Germinal center (tissue), 1 donor: ENCODE results near the gene TENM3.

Experiments used
- DNase-seq: peaks from one replicate; pipeline ENCODE4 v3.0.0; 2012; ENCODE audit warnings: mixed read lengths, low spot score

Gene TENM3

DNA sequence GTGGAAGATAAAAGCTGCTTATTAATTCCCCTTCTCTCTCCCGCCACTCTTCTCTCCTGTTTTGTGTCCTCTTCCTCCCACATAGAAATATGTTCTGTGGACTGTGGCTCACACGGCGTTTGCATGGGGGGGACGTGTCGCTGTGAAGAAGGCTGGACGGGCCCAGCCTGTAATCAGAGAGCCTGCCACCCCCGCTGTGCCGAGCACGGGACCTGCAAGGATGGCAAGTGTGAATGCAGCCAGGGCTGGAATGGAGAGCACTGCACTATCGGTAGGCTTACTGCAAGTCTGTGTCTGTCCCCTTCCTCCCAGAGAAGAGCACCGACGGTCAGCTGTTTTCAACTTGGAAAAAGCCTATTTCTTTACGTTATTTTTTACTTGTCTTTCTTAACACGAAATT lies 444.9 kb downstream of the TENM3 start:
- DNase-seq = no peak

DNA sequence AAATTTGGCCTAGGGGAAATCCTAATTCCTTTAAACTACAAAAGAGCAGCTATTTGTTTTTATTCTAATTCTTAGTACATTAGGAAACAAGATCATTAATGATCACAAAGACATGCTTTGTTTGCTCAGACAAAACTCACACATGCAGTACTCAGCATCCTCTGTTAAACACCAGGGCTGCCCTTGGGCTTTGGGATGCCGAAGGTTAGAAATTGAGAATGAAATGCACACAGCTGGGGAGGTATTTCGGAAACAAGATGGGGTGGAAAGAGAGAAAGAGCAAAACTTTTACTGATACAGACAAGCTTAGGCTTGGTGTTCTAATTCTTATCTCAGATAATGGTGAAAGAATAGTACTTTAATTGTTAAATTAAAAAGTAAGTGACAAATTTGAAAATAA lies 451.3 kb downstream of the TENM3 start:
- DNase-seq = no peak

DNA sequence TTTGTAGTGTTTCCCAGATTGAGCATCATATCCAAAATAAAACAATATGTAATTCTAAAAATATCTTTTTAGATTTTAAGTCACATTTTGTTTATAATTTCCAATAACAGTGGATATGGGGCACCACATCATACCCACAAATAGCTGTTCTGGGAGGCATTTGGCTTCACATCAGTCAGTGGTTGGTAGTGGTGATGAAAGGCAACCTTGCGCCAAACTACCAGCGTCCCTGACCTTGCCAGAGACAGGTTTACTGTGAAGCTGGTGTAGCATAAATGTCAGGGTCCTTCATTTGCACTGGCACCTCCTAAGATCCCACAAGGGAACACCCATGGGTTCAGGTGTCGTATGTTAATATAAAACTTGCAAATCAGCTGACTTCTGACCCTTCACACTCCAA lies 451.8 kb downstream of the TENM3 start:
- DNase-seq = no peak

DNA sequence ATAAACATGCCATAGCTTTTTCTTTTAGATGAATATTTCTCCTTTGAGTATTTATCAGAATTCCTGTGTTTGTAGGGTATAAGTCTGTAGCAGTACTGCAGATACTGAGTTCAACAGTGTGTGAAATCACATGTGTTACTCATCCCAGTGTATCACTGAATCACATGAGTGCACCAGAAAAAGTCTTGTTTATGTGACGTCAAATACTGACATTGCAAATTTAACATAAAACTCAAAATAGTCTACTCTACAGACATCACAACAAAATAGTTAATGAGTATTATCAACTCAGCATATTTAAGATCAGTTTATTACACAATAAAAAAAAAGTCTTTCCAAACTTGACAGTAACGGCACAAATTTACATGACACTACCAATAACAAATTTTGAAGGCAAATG lies 452.6 kb downstream of the TENM3 start:
- no peak for DNase-seq

DNA sequence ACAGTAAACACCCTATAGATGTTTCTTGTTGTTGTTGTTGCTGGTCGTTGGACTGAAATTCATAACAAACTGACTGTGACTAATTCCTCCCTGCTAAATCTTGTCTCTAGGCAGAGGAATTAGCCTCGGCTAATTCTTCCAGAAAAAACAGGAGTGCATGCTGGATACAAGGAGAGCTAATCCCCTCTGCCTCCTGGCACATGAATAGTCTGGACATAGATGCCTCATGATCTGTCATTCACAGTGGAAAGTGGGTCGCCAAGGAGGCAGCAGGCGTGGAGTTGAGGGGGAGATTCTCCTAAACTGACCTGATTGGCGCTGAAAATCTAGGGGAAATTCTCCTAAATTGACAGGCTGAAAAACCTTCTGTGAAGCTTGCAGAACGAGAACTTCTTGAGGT lies 453.9 kb downstream of the TENM3 start:
- DNase-seq = no peak

DNA sequence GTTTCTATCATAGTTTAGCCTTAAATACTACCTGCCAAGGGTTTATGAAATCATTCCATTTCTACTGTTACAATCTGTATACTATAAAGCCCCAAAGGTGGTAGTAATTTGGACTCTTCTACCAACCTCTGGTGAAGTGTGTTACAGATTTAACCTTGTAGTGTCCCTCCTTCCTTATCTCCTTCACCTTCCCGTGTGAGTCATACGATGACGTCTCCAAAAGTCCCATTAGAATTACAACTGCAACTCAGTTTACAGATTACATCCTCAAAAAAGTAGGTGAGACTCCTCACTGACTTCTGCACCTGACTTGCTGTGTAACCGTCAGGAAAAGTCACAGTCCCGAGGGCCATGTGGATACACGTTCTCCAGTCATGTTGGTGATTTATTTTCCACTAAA lies 455.0 kb downstream of the TENM3 start:
- no peak for DNase-seq

DNA sequence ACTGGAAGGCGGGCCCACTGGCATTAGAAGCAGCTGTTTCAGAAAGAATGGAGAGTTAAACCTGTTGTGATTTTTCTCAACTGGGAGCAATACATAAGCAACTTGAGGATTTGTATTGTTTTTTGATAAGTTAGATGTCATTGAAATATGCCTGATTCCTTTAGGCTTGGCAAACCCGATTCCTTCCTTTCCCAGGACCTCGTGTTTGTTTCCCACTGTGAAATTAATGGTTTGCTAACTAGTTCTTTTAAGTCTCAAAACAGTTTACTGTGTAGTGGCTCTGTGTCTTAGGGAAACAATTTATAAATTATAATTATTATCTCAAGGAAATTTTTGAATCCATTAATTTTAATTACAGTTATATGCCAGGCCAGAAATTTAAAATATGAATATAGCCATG lies 456.0 kb downstream of the TENM3 start:
- no peak for DNase-seq

DNA sequence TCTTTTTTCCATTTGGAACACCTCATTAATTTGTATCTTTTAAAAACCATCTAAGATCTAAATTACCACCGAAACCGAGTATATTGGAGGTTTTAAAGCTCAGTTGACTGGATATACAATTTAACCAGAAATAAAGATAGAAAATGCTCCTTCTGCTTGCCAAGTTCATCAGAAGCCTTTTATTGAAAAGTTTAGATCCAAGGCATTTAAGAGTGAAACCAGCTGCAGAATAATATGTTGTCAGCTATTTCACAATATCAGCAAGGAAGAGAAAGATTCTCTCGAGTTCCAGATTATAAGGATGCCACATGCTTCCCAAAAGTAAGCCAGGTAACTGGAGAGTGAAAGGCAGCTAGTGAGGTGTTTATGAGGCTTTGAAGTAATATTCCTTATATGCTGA lies 456.6 kb downstream of the TENM3 start:
- DNase-seq = no peak

DNA sequence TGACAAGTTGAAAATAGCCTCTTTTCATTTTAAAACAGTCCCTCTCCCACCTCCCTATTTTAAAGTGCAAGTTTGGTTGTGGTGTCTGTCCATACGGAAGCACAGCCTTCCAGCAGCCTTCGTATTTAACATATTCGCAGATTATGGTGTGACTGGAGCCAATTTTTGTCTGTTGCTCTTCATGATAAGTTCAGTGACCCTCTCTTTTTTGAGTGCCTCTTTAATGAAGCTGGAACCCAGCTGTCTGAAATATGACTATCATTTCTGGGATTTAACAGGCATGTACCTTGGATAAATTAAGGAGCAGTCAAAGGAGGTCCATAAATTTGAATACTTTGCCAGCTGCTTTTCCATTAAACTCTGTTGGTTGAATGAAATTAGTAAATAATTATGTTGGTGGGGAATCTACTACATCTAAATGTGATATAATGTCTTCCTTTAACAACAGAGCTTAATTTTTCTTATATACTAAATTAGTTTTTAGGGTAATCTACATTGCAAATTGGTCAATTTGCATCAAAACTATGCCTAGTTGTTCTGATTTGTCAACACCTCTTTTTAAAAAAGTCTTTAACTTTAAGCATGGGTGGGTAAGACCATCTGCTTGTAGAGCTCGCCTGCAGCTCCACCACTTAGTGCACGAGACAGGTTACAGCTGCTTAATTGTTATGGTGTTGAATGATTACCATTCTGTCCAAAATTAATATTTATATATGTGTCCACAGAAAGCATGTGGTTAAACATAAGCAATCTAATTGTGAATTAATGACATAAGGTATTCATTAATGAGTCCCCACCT lies 457.4 kb downstream of the TENM3 start:
- DNase-seq = no peak

DNA sequence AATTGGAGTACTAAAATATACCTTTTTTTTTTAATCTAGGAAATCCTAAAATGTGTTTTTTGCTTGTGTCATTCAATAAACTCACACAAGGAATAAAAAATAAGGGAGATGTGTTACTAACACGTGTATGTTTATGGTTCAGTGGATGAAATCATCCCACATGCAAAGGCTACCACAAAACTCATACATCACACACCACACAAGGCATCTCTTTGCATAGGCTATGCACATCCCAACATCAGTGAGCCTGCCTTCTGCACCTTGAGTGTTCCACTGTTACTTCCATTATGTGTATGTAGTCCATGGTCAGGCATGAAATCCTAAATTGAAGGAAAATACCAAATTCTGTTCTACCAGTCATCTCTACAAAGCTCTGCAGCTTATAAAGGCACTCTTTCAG lies 460.9 kb downstream of the TENM3 start:
- no peak for DNase-seq

DNA sequence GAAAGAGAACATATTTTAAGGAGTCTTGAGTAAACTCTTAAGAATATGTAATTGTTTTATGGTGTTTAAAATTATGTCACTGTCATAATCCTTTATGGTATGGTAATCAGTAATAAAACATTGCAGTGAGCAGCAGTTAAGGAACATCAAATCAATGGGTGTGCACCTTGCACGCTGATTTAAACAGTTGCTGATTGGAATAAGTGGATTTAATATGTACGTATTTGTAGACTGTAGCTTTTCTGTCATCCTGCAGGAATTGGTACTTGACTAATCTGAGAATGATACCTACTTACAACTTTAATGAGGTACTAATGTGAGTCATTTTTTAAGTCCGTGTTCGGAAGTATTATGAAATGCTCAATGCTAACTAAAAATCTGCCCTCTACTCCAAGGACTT lies 461.7 kb downstream of the TENM3 start:
- DNase-seq = no peak

DNA sequence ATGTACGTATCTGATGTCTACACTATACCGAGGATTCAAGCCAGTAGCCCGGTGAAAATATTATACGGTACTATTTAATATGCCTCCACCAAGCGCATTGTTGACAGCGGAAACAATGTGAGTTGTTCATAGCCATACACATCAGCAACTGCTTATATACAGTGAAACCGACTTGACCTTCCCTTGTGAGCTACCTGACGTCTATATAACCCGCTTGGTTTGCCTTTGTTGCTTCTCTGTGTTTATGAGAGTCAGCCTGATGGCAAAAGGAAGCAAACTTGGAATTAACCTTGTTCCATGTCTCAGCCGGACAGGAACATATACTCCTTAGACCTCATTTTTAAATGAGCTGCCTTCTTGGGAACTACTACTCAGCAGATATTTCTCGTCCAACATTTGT lies 462.2 kb downstream of the TENM3 start:
- no peak for DNase-seq

DNA sequence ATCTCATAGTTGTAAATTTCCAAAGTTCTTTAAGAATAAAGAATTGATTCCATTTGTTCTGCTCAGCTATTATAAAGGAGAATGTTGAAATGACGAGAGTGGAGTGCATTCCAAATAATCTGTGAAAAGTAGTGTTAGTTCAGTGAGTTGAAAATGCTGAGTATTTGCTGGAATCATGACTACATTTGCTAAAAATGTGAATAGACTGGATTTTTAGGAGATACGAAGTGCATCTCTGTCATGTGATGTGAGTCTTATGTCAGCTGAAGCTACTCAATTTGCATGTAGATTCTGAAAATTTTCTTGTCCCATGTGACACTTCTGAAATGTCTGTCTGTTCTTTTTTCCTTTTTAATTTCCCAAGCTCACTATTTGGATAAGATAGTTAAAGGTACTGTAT lies 468.0 kb downstream of the TENM3 start:
- no peak for DNase-seq

DNA sequence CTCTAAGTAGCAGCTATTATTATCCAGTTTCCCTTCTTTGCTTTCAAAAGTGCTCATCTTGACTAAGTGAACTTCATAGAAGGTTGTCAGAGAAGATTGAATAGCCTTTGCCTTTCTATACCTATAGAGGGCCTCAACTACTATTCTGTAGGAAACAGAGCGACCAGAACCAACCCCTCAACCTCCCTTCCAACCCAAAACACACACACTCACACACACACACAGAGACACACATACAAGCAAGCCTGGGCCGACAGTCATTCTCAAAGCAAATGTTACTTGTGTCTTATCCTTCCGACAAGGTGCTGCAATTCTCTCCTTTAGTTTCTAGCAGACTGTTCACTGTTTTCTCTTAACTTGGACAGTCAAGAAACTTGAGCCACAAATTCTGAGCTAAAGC lies 472.3 kb downstream of the TENM3 start:
- no peak for DNase-seq

DNA sequence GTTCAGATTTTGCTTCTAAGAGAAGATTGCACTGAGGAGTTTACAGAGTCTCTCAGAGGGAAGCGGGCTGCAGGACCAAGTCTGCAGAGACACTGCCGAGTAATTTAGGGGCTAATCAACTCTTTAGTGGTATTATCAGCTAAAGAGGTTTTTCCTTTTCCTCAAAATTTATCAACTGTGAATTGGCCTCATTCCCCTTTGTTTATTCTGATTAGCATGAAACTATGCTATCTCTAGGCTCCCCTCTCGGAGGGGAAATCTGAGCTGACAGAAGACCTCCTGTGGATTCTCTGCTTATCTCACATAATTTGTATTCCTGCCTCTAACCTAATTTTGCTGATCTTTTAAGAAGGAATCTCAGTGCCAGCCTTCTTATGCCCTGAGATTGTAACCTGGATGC lies 473.0 kb downstream of the TENM3 start:
- DNase-seq = no peak

DNA sequence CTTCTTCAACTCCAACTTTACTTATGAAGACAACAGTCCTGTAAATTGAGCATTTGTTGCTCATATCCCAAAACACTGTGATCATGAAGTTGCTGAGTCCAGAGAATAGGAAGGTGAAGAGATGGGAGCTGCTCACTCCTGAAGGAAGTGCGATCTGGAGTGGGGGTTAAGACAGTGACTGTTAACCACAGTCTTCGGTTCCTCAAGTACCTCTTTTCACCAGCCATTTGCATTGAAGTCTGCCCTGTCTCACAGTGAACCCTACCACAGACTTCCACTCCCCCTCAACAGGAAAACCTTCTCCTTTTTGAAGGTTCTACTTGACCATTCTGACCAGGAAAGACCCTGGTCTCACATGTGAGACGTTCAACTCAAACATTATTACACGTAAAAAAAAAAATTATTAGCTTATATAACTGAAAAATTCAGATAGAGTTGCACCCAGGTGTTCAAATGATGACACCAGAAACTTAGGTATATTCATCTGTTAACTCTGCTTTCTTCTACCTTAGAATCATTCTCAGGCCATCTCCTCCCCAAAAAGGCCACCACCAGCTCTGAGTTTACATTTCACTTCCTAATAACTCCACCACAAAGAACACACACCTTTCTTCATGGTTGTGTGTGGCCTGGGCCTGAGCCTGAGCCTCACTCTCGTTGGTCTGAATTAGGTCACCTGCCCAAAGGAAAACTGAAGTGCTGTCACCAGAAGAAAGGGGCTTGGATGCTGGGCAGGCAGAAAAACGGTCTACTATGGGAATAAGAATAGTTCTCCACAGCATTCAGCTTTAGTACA lies 474.8 kb downstream of the TENM3 start:
- no peak for DNase-seq

DNA sequence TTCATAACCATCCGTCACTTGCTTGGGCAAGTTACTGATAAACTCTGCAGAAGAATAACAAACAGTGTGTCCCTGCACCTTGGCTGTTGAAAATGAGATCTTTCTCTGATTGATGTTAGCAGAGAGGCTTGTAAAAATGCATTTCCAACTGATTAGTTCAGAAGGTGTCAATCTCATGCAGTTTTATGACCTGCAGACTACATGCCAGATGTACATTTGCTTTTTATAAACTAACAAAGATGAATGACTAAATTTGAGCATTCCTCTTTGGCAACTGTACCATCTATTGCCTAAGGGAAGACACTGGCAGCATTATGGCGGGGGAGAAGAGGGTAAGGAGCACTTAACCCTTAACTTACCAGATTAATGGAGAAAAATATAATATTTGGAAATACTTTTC lies 481.2 kb downstream of the TENM3 start:
- DNase-seq = no peak

DNA sequence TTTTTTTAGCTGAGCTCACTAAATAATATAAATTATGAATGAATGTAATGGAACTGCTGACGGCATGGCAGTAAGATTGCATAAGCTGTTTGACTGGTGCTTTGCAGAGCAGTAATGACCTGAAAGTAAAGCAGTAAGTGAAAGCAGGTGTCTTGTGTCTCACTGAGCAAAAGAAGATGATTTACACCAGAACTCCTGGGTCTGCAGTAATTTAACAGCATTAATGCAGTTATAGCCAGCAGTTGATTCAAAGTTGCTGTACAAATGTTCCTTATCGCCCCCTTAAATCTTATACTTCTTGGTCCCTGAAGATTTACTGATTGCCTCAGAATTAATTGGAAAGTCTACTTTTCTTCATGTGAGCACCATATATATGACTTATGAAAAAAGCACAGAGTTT lies 486.3 kb downstream of the TENM3 start:
- no peak for DNase-seq

DNA sequence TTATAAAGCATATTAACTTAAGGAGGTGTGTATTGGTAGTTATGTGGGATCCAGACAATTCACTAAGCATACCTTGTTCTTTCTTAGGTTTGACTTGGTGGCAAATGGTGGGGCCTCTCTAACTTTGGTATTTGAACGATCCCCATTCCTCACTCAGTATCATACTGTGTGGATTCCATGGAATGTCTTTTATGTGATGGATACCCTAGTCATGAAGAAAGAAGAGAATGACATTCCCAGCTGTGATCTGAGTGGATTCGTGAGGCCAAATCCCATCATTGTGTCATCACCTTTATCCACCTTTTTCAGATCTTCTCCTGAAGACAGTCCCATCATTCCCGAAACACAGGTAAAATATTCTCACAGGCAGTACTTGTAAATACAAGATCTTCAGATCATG lies 487.6 kb downstream of the TENM3 start:
- DNase-seq = no peak

DNA sequence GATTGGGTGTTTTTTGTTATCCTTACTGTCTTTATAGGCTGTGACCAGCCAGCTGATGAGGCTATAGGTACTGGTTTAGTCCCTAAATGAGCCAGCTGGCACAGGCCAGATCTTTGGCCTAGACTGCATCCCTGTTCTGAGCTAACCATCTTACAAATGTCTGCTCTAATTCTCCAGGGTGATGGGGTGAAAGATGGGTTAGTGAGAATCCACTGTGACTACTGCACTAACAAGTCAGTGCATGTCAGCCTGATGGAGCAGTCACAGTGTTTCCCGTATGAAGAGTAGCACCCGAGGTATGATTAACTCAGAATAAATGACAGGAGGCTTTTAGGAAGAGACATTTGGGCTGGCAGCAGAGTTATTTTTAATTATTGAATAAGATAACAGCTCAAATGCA lies 493.0 kb downstream of the TENM3 start:
- DNase-seq = no peak

DNA sequence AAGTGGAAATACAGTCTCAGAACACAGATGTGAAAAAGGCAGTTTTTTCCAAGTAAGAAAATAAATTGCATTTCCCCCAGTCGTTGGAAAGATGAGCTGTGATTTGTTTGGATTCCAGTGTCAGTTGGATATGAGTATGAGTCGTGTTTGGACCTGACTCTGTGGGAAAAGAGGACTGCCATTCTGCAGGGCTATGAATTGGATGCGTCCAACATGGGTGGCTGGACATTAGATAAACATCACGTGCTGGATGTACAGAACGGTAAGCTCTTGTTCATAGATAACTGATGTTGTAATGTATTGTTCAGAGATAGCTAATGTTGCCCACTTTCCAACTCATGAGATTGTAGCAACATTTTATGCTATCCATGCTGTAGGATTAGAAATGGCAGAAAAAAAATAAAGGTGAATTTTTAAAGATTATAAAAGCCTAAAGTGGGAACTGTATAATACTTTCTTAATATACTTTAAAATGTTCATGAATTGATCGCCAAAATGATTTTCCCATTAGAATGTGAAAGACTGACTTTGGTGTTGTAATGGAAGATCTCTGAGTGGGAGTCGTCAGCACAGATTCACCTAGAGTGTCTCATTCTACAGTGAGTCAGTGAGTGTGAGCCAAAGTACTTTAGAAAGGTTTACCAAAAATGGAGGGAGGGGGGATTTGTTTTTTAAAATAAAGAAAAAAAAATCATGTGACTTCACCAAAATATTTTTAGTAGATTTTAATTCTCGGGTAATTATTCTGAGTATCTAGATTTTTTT lies 495.3 kb downstream of the TENM3 start:
- DNase-seq = no peak

DNA sequence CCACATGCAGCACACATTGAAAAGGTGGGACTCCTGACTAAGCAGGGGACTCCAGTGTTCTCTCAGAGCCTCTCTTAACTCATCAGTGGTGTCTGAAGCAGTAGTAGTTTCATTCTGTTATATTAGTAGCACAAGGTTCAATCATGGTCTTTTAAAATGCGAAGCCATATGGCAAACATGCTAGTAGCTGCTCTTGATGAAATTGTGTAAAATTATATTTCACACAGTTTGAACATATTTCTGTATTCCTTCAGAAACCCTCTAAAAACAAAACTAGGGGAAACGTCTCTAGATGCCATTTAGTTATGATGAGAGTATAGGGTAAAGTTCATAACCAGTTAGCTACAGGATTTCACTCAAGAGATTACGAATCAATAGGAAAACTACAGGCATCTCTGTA lies 497.1 kb downstream of the TENM3 start:
- no peak for DNase-seq

DNA sequence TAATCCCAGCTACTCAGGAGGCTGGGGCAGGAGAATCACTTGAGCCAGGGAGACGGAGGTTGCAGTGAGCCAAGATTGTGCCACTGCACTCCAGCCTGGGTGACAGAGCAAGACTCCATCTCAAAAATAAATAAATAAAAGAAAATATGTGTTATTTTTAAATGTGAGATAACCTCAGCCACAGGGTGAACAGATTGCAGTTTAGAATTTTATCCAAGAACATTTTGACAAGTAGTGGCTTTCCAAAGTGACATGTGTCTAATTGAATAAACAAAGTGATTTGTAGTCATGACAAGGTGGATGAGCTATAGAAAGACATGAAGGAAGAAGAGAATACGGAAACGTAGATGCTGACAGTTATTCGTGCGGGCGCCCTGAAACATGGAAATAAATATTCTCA lies 497.9 kb downstream of the TENM3 start:
- DNase-seq = no peak
